ENCODE results near the gene PCP2. TPM values are rescaled to one million over a fixed set of nuclear protein-coding genes. Genes with fewer than 3 reads are reported as not detected.

PCP2 gene
- total RNA-seq, 1 experiment from 2014 or later: not detected

- no peak overlapping the region for H3K4me3 ChIP-seq (ENCODE audit: low read depth in 2 of 2, low read length in 2 of 2)
- H3K36me3 ChIP-seq (ENCODE audit: control insufficient read depth, insufficient read depth, low read length): no peaks in the 10 kb centered on the region
- H3K9me3 ChIP-seq (ENCODE audit: control insufficient read depth, insufficient read depth, low read depth, low read length): no peaks in the 10 kb centered on the region
- H3K27me3 ChIP-seq (ENCODE audit: control insufficient read depth, insufficient read depth, low read length): no peaks in the 10 kb centered on the region
- POLR2A ChIA-PET: no interaction called here
- no peaks in the 10 kb centered on the region for H3K4me1 ChIP-seq (ENCODE audit: control insufficient read depth, insufficient read depth, low read length)
- in situ Hi-C loops (cut with HindIII; ENCODE audit: low pct_unique_long_range_greater_than_20kb, low sequenced_read_pairs) (no loop called here), intact Hi-C loops (cut with micrococcal nuclease; ENCODE audit: unreplicated experiment) (no loop called here)
- TF ChIP-seq TCF7L2 (IDR thresholded peaks at IDR 0.05; ENCODE audit: low read depth, low read length) (no peak), REST (IDR thresholded peaks at IDR 0.05; ENCODE audit: insufficient read depth in 1 of 2, low read depth in 2 of 2, low read length in 1 of 2) (no peak), CTCF (IDR thresholded peaks at IDR 0.05) (no peak), SIN3A (IDR thresholded peaks at IDR 0.05; ENCODE audit: borderline replicate concordance, insufficient read depth, low read depth, low read length) (no peak), POLR2AphosphoS5 (IDR thresholded peaks at IDR 0.05; ENCODE audit: low read depth, low read length) (no peak)
- ATAC-seq: no peak
- no peak for DNase-seq (ENCODE audit: low read depth, low spot score)
- CTCF ChIA-PET: no interaction called here
- H3K27ac ChIP-seq (ENCODE audit: low read length): no peak overlapping the region
- BruUV-seq (replicated peaks): no TSS peak
These were observed 13.6 kb upstream of the PCP2 start for GRCh38 chr19:7647156-7647555.

- no peak overlapping the region for H3K4me3 ChIP-seq (ENCODE audit: low read depth in 2 of 2, low read length in 2 of 2)
- no peaks in the 10 kb centered on the region for H3K4me1 ChIP-seq (ENCODE audit: control insufficient read depth, insufficient read depth, low read length)
- CTCF ChIA-PET: no interaction called here
- POLR2A ChIA-PET: no interaction called here
- H3K36me3 ChIP-seq (ENCODE audit: control insufficient read depth, insufficient read depth, low read length): no peaks in the 10 kb centered on the region
- ATAC-seq (no peak), DNase-seq (ENCODE audit: low read depth, low spot score) (no peak)
- BruUV-seq (replicated peaks): no TSS peak
- no peaks in the 10 kb centered on the region for H3K9me3 ChIP-seq (ENCODE audit: control insufficient read depth, insufficient read depth, low read depth, low read length)
- in situ Hi-C loops (cut with HindIII; ENCODE audit: low pct_unique_long_range_greater_than_20kb, low sequenced_read_pairs): no loop called here
- no peaks in the 10 kb centered on the region for H3K27me3 ChIP-seq (ENCODE audit: control insufficient read depth, insufficient read depth, low read length)
- intact Hi-C loops (cut with micrococcal nuclease; ENCODE audit: unreplicated experiment): no loop called here
- TF ChIP-seq REST (IDR thresholded peaks at IDR 0.05; ENCODE audit: insufficient read depth in 1 of 2, low read depth in 2 of 2, low read length in 1 of 2): no peak
- TF ChIP-seq TCF7L2 (IDR thresholded peaks at IDR 0.05; ENCODE audit: low read depth, low read length): no peak
- TF ChIP-seq SIN3A (IDR thresholded peaks at IDR 0.05; ENCODE audit: borderline replicate concordance, insufficient read depth, low read depth, low read length): no peak
- TF ChIP-seq POLR2AphosphoS5 (IDR thresholded peaks at IDR 0.05; ENCODE audit: low read depth, low read length): no peak
- no peak for TF ChIP-seq CTCF (IDR thresholded peaks at IDR 0.05)
- no peak overlapping the region for H3K27ac ChIP-seq (ENCODE audit: low read length)
These were observed 12.8 kb upstream of the PCP2 start for GRCh38 chr19:7646426-7646700.
